Astrocyte (in vitro differentiated cells and primary cell): ENCODE measurements around the gene TERT.

ENCODE experiments used
- CTCF ChIP-seq: IDR thresholded peaks from 2 replicates; pipeline ENCODE4 v1.5.1; 2011; ENCODE audit warnings: low read depth, mild to moderate bottlenecking, inconsistent platforms, low read length, moderate library complexity; ENCODE audit not compliant: insufficient read depth
- EZH2 ChIP-seq: IDR thresholded peaks from 2 replicates; pipeline ENCODE4 v1.6.1; 2012; ENCODE audit warnings: mild to moderate bottlenecking, low read length, inconsistent platforms; ENCODE audit not compliant: insufficient read depth

- TF ChIP-seq CTCF (no peak), EZH2 (no peak)
These were observed 32.5 kb downstream of the TERT start for GRCh38 chr5:1262381-1262780.
